ENCODE results near the gene MRPL22. TPM values are rescaled to one million over a fixed set of nuclear protein-coding genes. Genes with fewer than 3 reads are reported as not detected.
A peak's percentile ranks its signal among the peaks of the same experiment; 100 is the strongest.

The MRPL22 gene
- total and polyA plus RNA-seq, 2 of the 13 experiments (the other 11 are each of a cell fraction or from before 2014, with no cell fraction given): 66.8 to 84.8 TPM

GRCh38 chr5:154937186-154937717 is 3.6 kb upstream of the MRPL22 start (continued):
- TF ChIP-seq PATZ1 (CRISPR knock-in tag; IDR thresholded peaks at IDR 0.05): no peak
- no peak for TF ChIP-seq ZNF839 (CRISPR knock-in tag; IDR thresholded peaks at IDR 0.05; ENCODE audit: borderline replicate concordance)
- TF ChIP-seq FOXC1 (CRISPR knock-in tag; IDR thresholded peaks at IDR 0.05; ENCODE audit: borderline replicate concordance): peak; percentile 15; the same call in 1 of the 2 replicates
- no peak for TF ChIP-seq HDAC1 (CRISPR knock-in tag; IDR thresholded peaks at IDR 0.05)
- no peak for TF ChIP-seq ZNF878 (CRISPR knock-in tag; IDR thresholded peaks at IDR 0.05)
- peak; percentile 41; the same call in 1 of the 2 replicates for TF ChIP-seq ZNF224 (CRISPR knock-in tag; IDR thresholded peaks at IDR 0.05)
- 0 out of 2 replicates have a peak, but pooled peaks have one; percentile 14 for TF ChIP-seq PPARG (CRISPR knock-in tag; conservative IDR thresholded peaks at IDR 0.05)
- no peak for TF ChIP-seq DMTF1 (CRISPR knock-in tag; IDR thresholded peaks at IDR 0.05)
- 0 out of 2 replicates have a peak, but pooled peaks have one; percentile 56 for TF ChIP-seq MTF2 (CRISPR knock-in tag; IDR thresholded peaks at IDR 0.05; ENCODE audit: borderline replicate concordance)
- no peak for TF ChIP-seq ZBTB42 (CRISPR knock-in tag; IDR thresholded peaks at IDR 0.05)
- TF ChIP-seq MIXL1 (CRISPR knock-in tag; IDR thresholded peaks at IDR 0.05): no peak
- TF ChIP-seq ZNF350 (CRISPR knock-in tag; IDR thresholded peaks at IDR 0.05; ENCODE audit: borderline replicate concordance, low read depth): no peak
- TF ChIP-seq, protein P1, sequence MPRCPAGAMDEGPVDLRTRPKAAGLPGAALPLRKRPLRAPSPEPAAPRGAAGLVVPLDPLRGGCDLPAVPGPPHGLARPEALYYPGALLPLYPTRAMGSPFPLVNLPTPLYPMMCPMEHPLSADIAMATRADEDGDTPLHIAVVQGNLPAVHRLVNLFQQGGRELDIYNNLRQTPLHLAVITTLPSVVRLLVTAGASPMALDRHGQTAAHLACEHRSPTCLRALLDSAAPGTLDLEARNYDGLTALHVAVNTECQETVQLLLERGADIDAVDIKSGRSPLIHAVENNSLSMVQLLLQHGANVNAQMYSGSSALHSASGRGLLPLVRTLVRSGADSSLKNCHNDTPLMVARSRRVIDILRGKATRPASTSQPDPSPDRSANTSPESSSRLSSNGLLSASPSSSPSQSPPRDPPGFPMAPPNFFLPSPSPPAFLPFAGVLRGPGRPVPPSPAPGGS (CRISPR knock-in tag; IDR thresholded peaks at IDR 0.05): no peak
- no peak for TF ChIP-seq KLF16 (CRISPR knock-in tag; IDR thresholded peaks at IDR 0.05)
- no peak for TF ChIP-seq HOXD1 (CRISPR knock-in tag; IDR thresholded peaks at IDR 0.05)
- no peak for TF ChIP-seq TEAD3 (CRISPR knock-in tag; optimal IDR thresholded peaks at IDR 0.05; ENCODE audit: borderline replicate concordance)
- no peak for TF ChIP-seq PAF1 (CRISPR knock-in tag; IDR thresholded peaks at IDR 0.05)
- TF ChIP-seq ZNF879 (CRISPR knock-in tag; IDR thresholded peaks at IDR 0.05): no peak
- no peak for TF ChIP-seq ZNF780A (CRISPR knock-in tag; IDR thresholded peaks at IDR 0.05)
- TF ChIP-seq, protein P2, sequence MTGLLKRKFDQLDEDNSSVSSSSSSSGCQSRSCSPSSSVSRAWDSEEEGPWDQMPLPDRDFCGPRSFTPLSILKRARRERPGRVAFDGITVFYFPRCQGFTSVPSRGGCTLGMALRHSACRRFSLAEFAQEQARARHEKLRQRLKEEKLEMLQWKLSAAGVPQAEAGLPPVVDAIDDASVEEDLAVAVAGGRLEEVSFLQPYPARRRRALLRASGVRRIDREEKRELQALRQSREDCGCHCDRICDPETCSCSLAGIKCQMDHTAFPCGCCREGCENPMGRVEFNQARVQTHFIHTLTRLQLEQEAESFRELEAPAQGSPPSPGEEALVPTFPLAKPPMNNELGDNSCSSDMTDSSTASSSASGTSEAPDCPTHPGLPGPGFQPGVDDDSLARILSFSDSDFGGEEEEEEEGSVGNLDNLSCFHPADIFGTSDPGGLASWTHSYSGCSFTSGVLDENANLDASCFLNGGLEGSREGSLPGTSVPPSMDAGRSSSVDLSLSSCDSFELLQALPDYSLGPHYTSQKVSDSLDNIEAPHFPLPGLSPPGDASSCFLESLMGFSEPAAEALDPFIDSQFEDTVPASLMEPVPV (CRISPR knock-in tag; IDR thresholded peaks at IDR 0.05): no peak
- peak; percentile 18; the same call in 1 of the 2 replicates for TF ChIP-seq RAD51 (IDR thresholded peaks at IDR 0.05; ENCODE audit: borderline replicate concordance)
- TF ChIP-seq HNRNPH1 (optimal IDR thresholded peaks at IDR 0.05; ENCODE audit: low read depth, low read length): no peak
- no peak for TF ChIP-seq KLF15 (CRISPR knock-in tag; IDR thresholded peaks at IDR 0.05; ENCODE audit: borderline replicate concordance)
- TF ChIP-seq ZNF850 (CRISPR knock-in tag; conservative IDR thresholded peaks at IDR 0.05): no peak
